Astrocyte (in vitro differentiated cells and primary cell): ENCODE data around the gene ACACB.

Experiments
- CTCF ChIP-seq: IDR thresholded peaks from 2 replicates; pipeline ENCODE4 v1.5.1; 2011; ENCODE audit warnings: low read depth, mild to moderate bottlenecking, inconsistent platforms, low read length, moderate library complexity; ENCODE audit not compliant: insufficient read depth
- EZH2 ChIP-seq: IDR thresholded peaks from 2 replicates; pipeline ENCODE4 v1.6.1; 2012; ENCODE audit warnings: mild to moderate bottlenecking, low read length, inconsistent platforms; ENCODE audit not compliant: insufficient read depth

- TF ChIP-seq CTCF (no peak), EZH2 (no peak)
These were observed 125.5 kb downstream of the ACACB start for GRCh38 chr12:109241936-109242335.
